ENCODE results near the gene RBL1. TPM values are rescaled to one million over a fixed set of nuclear protein-coding genes. Genes with fewer than 3 reads are reported as not detected.
"Not testable (repeated sequence)": the region's sequence is repeated elsewhere in the genome, so short reads cannot be mapped to it uniquely, and the experiment has no call there.

RBL1 gene
- total RNA-seq, 3 donors from 2014 or later = 4.6 to 10.8 (median 10.4) TPM

DNA sequence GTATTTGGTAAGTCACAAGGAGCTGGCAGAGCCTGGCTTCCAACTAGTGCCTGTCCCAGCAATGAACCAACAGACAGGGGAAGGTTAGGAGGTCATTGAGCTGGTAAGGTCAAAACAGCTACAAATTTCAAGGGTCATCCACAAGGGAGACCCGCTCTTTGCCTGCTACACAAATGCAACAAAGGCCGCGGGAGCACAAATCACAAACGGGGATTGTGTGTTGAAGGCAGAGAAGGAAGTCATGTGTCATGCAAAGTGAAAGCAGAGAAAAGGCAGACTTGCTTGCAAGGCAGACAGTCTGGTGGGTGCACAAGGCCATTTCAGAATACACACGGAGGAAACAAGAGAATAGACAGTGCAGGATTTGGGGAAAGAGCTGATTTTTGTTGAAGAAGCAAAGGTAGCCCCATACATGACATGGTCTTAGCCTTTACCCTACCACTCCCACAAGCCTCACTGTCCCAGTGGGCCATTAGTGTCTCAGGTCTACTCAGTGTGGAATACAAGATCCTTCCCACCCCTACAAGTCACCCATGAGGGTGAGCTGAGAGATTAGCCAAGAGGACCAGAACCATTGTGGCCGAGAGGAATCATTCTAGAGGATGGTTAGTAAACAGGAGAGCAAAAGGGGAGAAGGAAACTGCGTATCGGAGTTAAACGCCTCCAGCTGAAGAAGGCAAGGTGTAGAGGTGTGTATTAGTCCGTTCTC, 126.2 kb downstream of the RBL1 start:
- Histone ChIP-seq H3K36me3 (no peaks in the 10 kb centered on the region), H3K4me1 (no peaks in the 10 kb centered on the region), H3K27me3 (no peaks in the 10 kb centered on the region), H3K4me3 (no peak overlapping the region), H3K9me3 (no peaks in the 10 kb centered on the region), H3K27ac (no peak overlapping the region)
- DNase-seq (ENCODE audit: low spot score in 2 of 2) = no peak
- no peak for TF ChIP-seq POLR2A (IDR thresholded peaks at IDR 0.05)
- TF ChIP-seq POLR2AphosphoS5 (IDR thresholded peaks at IDR 0.05) = no peak
- TF ChIP-seq, protein P1, sequence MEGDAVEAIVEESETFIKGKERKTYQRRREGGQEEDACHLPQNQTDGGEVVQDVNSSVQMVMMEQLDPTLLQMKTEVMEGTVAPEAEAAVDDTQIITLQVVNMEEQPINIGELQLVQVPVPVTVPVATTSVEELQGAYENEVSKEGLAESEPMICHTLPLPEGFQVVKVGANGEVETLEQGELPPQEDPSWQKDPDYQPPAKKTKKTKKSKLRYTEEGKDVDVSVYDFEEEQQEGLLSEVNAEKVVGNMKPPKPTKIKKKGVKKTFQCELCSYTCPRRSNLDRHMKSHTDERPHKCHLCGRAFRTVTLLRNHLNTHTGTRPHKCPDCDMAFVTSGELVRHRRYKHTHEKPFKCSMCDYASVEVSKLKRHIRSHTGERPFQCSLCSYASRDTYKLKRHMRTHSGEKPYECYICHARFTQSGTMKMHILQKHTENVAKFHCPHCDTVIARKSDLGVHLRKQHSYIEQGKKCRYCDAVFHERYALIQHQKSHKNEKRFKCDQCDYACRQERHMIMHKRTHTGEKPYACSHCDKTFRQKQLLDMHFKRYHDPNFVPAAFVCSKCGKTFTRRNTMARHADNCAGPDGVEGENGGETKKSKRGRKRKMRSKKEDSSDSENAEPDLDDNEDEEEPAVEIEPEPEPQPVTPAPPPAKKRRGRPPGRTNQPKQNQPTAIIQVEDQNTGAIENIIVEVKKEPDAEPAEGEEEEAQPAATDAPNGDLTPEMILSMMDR (IDR thresholded peaks at IDR 0.05) = no peak
- intact Hi-C loops (cut with DNase I; ENCODE audit: low total_unique reads) = no loop called here

DNA sequence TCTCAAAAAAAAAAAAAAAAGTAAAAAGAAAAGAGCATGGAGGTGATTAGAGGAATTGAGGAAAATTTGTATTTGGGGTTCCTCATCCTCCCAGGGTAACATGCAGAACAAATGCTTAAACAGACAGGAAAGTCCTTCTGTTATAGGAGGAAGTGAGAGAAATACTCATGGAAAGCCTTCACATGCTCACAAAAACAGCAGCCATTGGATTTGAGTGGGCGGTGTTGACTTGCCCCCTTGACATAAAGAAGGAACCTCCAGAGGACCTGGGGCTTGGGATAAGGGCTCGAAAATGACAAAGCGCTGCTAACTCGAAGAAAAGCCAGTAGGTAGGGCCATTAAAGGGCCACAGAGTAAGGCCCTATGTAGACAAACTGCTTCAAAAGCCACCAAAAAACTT, 126.7 kb downstream of the RBL1 start:
- TF ChIP-seq, protein P1 (IDR thresholded peaks at IDR 0.05) = no peak
- no peak for TF ChIP-seq POLR2A (IDR thresholded peaks at IDR 0.05)
- TF ChIP-seq POLR2AphosphoS5 (IDR thresholded peaks at IDR 0.05) = no peak
- Histone ChIP-seq H3K4me1 (no peaks in the 10 kb centered on the region), H3K4me3 (no peak overlapping the region), H3K27ac (no peak overlapping the region), H3K27me3 (no peaks in the 10 kb centered on the region), H3K36me3 (no peaks in the 10 kb centered on the region), H3K9me3 (no peaks in the 10 kb centered on the region)
- intact Hi-C loops (cut with DNase I; ENCODE audit: low total_unique reads) = no loop called here
- no peak for DNase-seq (ENCODE audit: low spot score in 2 of 2)

DNA sequence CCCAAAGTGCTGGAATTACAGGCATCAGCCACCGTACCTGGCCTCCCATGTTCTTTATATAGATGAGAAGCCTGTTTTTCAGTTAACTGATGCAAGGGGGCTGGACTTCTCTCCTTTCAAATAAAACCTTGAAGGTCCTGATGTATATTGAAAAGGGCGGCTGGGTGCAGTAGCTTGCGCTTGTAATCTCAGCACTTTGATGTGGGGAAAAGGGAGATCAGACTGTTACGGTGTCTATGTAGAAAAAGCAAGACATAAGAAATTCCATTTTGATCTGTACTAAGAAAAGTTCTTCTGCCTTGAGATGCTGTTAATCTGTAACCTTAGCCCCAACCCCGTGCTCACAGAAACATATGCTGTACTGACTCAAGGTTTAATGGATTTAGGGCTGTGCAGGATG, 128.2 kb downstream of the RBL1 start:
- Histone ChIP-seq H3K27me3 (no peaks in the 10 kb centered on the region), H3K4me3 (no peak overlapping the region), H3K36me3 (no peaks in the 10 kb centered on the region), H3K27ac (no peak overlapping the region), H3K4me1 (no peaks in the 10 kb centered on the region), H3K9me3 (no peaks in the 10 kb centered on the region)
- DNase-seq (ENCODE audit: low spot score in 2 of 2) = no peak
- TF ChIP-seq POLR2A (IDR thresholded peaks at IDR 0.05) (no peak), POLR2AphosphoS5 (IDR thresholded peaks at IDR 0.05) (no peak)
- TF ChIP-seq, protein P1 (IDR thresholded peaks at IDR 0.05) = no peak
- intact Hi-C loops (cut with DNase I; ENCODE audit: low total_unique reads) = no loop called here

DNA sequence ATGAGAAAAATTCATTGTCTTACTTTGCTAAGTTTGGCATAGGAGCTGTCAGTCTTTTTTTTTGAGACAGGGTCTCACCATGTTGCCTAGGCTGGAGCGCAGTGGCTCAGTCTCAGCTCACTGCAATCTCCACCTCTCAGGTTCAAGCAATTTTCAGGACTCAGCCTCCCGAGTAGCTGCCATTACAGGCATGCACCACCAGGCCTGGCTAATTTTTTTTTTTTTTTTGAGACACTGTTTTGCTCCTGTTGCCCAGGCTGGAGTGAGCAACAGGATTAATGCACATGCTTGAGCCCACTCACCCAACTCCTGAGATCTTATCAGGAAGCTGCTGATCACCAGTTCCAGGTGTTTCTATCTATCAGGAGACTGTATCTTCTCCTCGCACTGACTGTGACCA, 128.8 kb downstream of the RBL1 start:
- intact Hi-C loops (cut with DNase I; ENCODE audit: low total_unique reads); H3K9me3 ChIP-seq; DNase-seq (ENCODE audit: low spot score in 2 of 2); H3K36me3 ChIP-seq; H3K4me3 ChIP-seq; H3K4me1 ChIP-seq; H3K27ac ChIP-seq; H3K27me3 ChIP-seq: not testable (repeated sequence)

DNA sequence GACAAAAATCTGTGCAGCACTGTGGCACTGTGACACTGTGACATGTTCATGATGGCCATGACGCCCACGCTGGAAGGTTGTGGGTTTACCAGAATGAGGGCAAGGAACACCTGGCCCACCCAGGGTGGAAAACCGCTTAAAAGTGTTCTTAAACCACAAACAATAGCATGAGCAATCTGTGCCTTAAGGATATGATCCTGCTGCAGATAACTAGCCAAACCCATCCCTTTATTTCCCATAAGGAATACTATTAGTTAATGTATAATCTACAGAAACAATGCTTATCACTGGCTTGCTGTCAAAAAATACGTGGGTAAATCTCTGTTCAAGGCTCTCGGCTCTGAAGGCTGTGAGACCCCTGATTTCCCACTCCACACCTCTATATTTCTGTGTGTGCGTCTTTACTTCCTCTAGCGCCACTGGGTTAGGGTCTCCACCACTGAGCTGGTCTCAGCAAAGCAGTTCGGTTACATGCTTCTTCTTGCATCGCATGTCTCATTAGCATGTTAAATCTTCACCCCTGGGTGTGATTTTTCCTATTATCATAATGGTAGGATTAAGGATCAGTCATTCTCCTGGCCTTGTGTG, 133.3 kb downstream of the RBL1 start:
- H3K36me3 ChIP-seq; DNase-seq (ENCODE audit: low spot score in 2 of 2); intact Hi-C loops (cut with DNase I; ENCODE audit: low total_unique reads); H3K4me1 ChIP-seq; H3K27me3 ChIP-seq; H3K4me3 ChIP-seq; H3K9me3 ChIP-seq; H3K27ac ChIP-seq: not testable (repeated sequence)

DNA sequence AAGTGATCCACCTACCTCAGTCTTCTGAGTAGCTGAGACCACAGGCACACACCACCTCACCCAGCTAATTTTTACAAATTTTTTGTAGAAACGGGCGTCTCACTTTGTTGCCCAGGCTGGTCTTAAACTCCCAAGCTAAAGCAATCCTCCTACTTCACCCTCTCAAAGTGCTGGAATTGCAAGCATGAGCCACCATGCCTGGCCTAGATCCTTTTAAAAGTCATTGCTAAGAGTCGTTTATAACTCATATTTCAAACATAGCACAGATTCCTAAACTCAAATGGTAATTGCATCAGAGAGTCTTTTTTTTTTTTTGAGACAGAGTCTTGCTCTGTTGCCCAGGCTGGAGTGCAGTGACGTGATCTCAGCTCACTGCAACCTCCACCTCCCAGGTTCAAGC, 136.6 kb downstream of the RBL1 start:
- intact Hi-C loops (cut with DNase I; ENCODE audit: low total_unique reads) = no loop called here
- no peaks in the 10 kb centered on the region for H3K27me3 ChIP-seq
- no peak overlapping the region for H3K27ac ChIP-seq
- H3K4me1 ChIP-seq = no peaks in the 10 kb centered on the region
- no peak overlapping the region for H3K4me3 ChIP-seq
- TF ChIP-seq POLR2AphosphoS5 (IDR thresholded peaks at IDR 0.05) (no peak), POLR2A (IDR thresholded peaks at IDR 0.05) (no peak)
- TF ChIP-seq, protein P1 (IDR thresholded peaks at IDR 0.05) = no peak
- no peak for DNase-seq (ENCODE audit: low spot score in 2 of 2)
- no peaks in the 10 kb centered on the region for H3K36me3 ChIP-seq
- no peaks in the 10 kb centered on the region for H3K9me3 ChIP-seq

All from breast epithelium (tissue), 4 donors.